Calu3 (cell line): ENCODE measurements around the gene MLX. TPM values are rescaled to one million over a fixed set of nuclear protein-coding genes. Genes with fewer than 3 reads are reported as not detected.
"Not testable (repeated sequence)": the region's sequence is repeated elsewhere in the genome, so short reads cannot be mapped to it uniquely, and the experiment has no call there.

Experiments
- BruUV-seq: library from RNA; stranded (reverse); fragments of 400-500 nt; replicated peaks from 2 replicates; lab custom pipeline; 2021; lab: Mats Ljungman, UMichigan
- CTCF ChIA-PET: fragments of 300-600 bp; sonication (Branson Sonifier 250); formaldehyde crosslinking; loops from one replicate; lab custom pipeline; 2022; ENCODE audit warnings: antibody characterized with exemption; lab: Charles Lee
- DNase-seq: peaks from one replicate; pipeline ENCODE4 v3.0.0; 2022
- H3K27ac Mint-ChIP-seq: one replicate; pipeline ENCODE4 v1.8.0; 2022; ENCODE audit warnings: mixed read lengths; ENCODE audit not compliant: unreplicated experiment
- H3K27me3 Mint-ChIP-seq: one replicate; pipeline ENCODE4 v1.8.0; 2022; ENCODE audit warnings: mixed read lengths; ENCODE audit not compliant: unreplicated experiment
- H3K36me3 Mint-ChIP-seq: one replicate; pipeline ENCODE4 v1.8.0; 2022; ENCODE audit warnings: mild to moderate bottlenecking, moderate library complexity, mixed read lengths; ENCODE audit not compliant: insufficient read depth, unreplicated experiment
- H3K4me1 Mint-ChIP-seq: one replicate; pipeline ENCODE4 v1.8.0; 2022; ENCODE audit warnings: mild to moderate bottlenecking, low read depth, mixed read lengths; ENCODE audit not compliant: unreplicated experiment
- H3K4me3 Mint-ChIP-seq: one replicate; pipeline ENCODE4 v1.8.0; 2022; ENCODE audit warnings: mild to moderate bottlenecking, low read depth, moderate library complexity, mixed read lengths; ENCODE audit not compliant: unreplicated experiment
- H3K9me3 Mint-ChIP-seq: one replicate; pipeline ENCODE4 v1.8.0; 2022; ENCODE audit warnings: low read depth, mixed read lengths; ENCODE audit not compliant: unreplicated experiment
- intact Hi-C: fragments of 100-400 bp; cut with micrococcal nuclease; formaldehyde crosslinking; loops from one replicate; pipeline ENCODE4 v1.10.0; 2022; ENCODE audit not compliant: unreplicated experiment
- total RNA-seq: library from RNA; stranded (reverse); gene quantifications from 2 replicates; pipeline ENCODE4 v1.2.3, GENCODE V29; 2022
- TF ChIP-seq, protein P1 (sequence below): fragments of 200-600 bp; IDR thresholded peaks from one replicate; pipeline ENCODE4 v1.8.0; 2022; ENCODE audit warnings: antibody characterized with exemption; ENCODE audit not compliant: unreplicated experiment

MLX gene
- total RNA-seq, 1 experiment from 2014 or later = 69.8 TPM

DNA sequence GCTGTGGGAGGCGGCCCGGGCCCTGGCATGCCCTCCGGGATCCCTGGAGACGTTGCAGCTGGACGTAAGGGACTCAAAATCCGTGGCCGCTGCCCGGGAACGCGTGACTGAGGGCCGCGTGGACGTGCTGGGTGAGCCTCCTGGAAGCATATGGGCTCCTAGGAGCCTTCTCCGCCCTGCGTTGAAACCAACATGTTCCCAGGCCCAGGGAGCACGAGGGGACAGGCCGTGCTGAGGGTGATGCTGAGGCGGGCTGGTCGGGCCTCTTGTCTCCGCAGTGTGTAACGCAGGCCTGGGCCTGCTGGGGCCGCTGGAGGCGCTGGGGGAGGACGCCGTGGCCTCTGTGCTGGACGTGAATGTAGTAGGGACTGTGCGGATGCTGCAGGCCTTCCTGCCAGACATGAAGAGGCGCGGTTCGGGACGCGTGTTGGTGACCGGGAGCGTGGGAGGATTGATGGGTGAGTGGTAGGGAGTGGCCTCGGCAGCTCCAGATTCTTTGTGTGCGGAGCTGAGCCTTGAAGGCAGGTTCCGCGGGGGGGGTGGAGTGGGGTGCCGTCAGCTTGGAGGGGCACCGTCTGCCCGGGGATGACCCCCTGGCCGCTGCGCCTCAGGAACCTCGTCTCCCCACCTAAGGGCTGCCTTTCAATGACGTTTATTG is 13.6 kb upstream of the MLX start:
- H3K4me3 Mint-ChIP-seq = peak overlapping the region; percentile 92
- no peaks in the 10 kb centered on the region for H3K27me3 Mint-ChIP-seq
- no peak overlapping the region for H3K27ac Mint-ChIP-seq
- peaks cover 42% of the 10 kb centered on the region for H3K36me3 Mint-ChIP-seq
- intact Hi-C loops = no loop called here
- H3K4me1 Mint-ChIP-seq = peaks cover 26% of the 10 kb centered on the region
- TF ChIP-seq, protein P1, sequence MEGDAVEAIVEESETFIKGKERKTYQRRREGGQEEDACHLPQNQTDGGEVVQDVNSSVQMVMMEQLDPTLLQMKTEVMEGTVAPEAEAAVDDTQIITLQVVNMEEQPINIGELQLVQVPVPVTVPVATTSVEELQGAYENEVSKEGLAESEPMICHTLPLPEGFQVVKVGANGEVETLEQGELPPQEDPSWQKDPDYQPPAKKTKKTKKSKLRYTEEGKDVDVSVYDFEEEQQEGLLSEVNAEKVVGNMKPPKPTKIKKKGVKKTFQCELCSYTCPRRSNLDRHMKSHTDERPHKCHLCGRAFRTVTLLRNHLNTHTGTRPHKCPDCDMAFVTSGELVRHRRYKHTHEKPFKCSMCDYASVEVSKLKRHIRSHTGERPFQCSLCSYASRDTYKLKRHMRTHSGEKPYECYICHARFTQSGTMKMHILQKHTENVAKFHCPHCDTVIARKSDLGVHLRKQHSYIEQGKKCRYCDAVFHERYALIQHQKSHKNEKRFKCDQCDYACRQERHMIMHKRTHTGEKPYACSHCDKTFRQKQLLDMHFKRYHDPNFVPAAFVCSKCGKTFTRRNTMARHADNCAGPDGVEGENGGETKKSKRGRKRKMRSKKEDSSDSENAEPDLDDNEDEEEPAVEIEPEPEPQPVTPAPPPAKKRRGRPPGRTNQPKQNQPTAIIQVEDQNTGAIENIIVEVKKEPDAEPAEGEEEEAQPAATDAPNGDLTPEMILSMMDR = no peak
- no TSS peak for BruUV-seq
- no peaks in the 10 kb centered on the region for H3K9me3 Mint-ChIP-seq
- no peak for DNase-seq
- CTCF ChIA-PET = interaction anchor here (0.8 kb wide), 1 partner anchor 14 kb away, joined by 3 read pairs; no protein-coding TSS in a partner anchor

DNA sequence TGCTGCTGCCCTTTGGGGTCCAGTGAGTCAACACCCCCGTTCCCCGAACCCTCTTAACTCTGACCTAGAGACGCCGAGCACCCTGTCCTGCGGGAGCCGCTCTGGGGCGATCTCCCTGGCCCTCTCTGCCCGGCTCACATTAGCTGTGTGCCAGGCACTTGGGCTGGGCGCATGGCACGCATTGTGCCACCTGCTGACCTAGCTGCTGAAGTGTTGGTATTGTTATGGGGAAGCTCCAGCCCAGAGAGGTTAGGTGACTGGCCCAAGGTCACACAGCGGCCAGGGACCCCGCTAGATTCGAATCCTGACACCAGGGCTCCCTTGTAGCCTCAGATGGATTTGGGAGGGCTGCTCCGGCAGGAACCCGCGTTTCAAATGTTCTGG is 13.0 kb upstream of the MLX start:
- DNase-seq = no peak
- Mint-ChIP-seq H3K4me3 (peak overlapping the region; percentile 92), H3K27ac (peak overlapping the region; percentile 83), H3K9me3 (no peaks in the 10 kb centered on the region), H3K27me3 (no peaks in the 10 kb centered on the region), H3K4me1 (peaks cover 22% of the 10 kb centered on the region), H3K36me3 (peaks cover 41% of the 10 kb centered on the region)
- BruUV-seq = no TSS peak
- intact Hi-C loops = no loop called here
- TF ChIP-seq, protein P1 = no peak
- CTCF ChIA-PET = interaction anchor here (0.8 to 1.8 kb wide), 4 partner anchors 12 to 25 kb away, joined by 3 to 5 read pairs (median 4); no protein-coding TSS in a partner anchor

DNA sequence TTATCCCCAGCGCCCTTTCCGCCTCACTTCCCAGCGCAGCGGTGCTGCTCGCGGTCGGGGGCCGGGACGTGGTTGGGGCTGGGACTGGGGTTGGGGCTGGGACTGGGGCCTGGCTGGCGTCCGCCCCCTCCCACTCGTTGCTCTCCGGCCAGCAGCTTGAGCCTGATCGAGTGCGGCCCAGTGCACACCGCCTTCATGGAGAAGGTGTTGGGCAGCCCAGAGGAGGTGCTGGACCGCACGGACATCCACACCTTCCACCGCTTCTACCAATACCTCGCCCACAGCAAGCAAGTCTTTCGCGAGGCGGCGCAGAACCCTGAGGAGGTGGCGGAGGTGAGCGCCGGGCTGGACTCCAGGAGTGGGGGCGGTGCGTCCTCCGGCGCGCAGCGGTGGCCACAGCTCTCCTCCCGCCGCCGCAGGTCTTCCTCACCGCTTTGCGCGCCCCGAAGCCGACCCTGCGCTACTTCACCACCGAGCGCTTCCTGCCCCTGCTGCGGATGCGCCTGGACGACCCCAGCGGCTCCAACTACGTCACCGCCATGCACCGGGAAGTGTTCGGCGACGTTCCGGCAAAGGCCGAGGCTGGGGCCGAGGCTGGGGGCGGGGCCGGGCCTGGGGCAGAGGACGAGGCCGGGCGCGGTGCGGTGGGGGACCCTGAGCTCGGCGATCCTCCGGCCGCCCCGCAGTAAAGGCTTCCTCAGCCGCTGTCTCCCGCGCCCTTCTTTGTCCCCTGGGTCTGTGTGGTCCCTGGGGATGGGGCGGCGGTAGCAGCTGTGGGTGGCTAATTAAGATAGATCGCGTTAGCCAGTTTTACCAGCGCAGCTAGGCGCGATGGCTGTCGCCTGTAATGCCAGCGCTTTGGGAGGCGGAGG is 12.4 kb upstream of the MLX start:
- H3K36me3 Mint-ChIP-seq = peaks cover 41% of the 10 kb centered on the region
- peak overlapping the region; percentile 92 for H3K4me3 Mint-ChIP-seq
- intact Hi-C loops = no loop called here
- no peaks in the 10 kb centered on the region for H3K27me3 Mint-ChIP-seq
- BruUV-seq = TSS peak; percentile 46
- peak; percentile 95 for DNase-seq
- no peaks in the 10 kb centered on the region for H3K9me3 Mint-ChIP-seq
- peak overlapping the region; percentile 83 for H3K27ac Mint-ChIP-seq
- CTCF ChIA-PET = interaction anchor here (0.5 to 1.8 kb wide), 7 partner anchors 13 to 209 kb away, joined by 3 to 5 read pairs (median 4); no protein-coding TSS in a partner anchor
- TF ChIP-seq, protein P1 = no peak
- peaks cover 15% of the 10 kb centered on the region for H3K4me1 Mint-ChIP-seq

DNA sequence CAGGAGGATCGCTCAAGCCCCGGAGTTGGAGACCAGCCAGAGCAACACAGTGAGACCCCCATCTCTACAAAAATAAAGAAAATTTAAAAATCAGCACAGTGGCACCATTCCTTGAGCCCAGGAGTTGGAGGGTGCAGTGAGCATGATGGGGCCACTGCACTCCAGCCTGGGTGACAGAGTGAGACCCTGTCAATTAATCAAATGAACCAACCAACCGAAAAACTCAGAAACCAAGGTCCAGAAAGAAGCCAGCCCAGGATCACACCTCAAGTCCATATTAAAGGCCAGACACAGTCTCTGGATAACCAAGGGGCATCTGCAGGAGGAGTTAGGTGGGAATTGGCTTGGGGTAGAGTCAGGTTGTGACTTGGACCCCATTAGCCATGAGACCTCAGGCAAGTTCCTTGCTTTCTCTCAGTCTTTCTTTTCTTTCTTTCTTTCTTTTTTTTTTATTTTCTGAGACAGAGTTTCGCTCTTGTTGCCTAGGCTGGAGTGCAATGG is 11.7 kb upstream of the MLX start:
- no peak for DNase-seq
- Mint-ChIP-seq H3K36me3 (peaks cover 41% of the 10 kb centered on the region), H3K4me1 (peaks cover 14% of the 10 kb centered on the region), H3K4me3 (peak overlapping the region; percentile 92), H3K27me3 (no peaks in the 10 kb centered on the region), H3K9me3 (no peaks in the 10 kb centered on the region), H3K27ac (peak overlapping the region; percentile 83)
- BruUV-seq = TSS peak; percentile 92
- CTCF ChIA-PET = interaction anchor here (0.6 to 1.8 kb wide), 6 partner anchors 13 to 208 kb away, joined by 3 to 5 read pairs (median 4); no protein-coding TSS in a partner anchor
- TF ChIP-seq, protein P1 = no peak
- intact Hi-C loops = no loop called here

DNA sequence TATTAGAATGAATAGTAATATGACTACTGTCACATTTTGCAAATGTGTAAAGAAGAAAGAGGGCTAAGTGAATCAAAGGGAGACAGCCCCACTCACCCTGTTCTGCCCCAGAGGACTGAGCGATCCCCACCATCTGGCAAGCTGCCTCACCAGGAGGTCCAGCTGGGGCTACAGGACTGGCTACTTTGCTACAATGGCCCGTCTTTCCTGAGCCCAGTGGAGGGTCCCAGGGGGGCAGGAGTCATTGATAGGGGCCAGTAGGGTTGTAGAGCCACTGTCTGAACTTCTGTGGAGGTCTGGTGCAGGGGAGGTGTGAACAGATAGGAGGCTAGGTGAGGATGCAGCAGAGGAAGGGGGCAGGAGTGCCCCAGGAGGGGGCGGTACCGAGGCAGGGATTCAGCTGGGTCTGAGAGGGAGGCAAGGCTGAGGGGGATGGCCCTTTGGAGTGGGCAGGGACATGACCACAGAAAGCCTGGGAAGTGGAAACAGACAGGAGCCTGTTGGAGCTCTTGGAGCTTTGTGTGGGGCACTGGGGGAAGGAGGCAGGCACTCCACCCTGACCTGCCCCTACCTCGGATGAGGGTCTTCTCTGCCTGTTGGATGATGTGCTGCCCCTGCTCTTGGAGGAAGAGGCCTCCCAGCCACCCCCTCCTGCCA is 10.8 kb upstream of the MLX start:
- peak overlapping the region; percentile 92 for H3K4me3 Mint-ChIP-seq
- BruUV-seq, H3K9me3 Mint-ChIP-seq, H3K27me3 Mint-ChIP-seq, H3K27ac Mint-ChIP-seq, intact Hi-C loops: not testable (repeated sequence)
- CTCF ChIA-PET = interaction anchor here (0.7 kb wide), 1 partner anchor 19 kb away, joined by 3 read pairs; no protein-coding TSS in a partner anchor
- DNase-seq = peak; percentile 32
- H3K36me3 Mint-ChIP-seq = peaks cover 50% of the 10 kb centered on the region
- peaks cover 14% of the 10 kb centered on the region for H3K4me1 Mint-ChIP-seq
